Suprapubic skin (tissue), 4 donors: ENCODE results near the gene SOX14. TPM values are rescaled to one million over a fixed set of nuclear protein-coding genes. Genes with fewer than 3 reads are reported as not detected.

ENCODE experiments used
- DNase-seq, 2 donors: peaks; one replicate each; pipeline ENCODE4 v3.0.0-alpha.2; 2019; ENCODE audit warnings: low spot score in 2 of 2
- H3K27ac ChIP-seq: fragments of 200-600 bp; sonication (generic); one replicate; pipeline ENCODE4 v1.5.1; 2019
- H3K27me3 ChIP-seq: fragments of 200-600 bp; sonication (generic); one replicate; pipeline ENCODE4 v1.5.1; 2019
- H3K36me3 ChIP-seq: fragments of 200-600 bp; sonication (generic); one replicate; pipeline ENCODE4 v1.5.1; 2019
- H3K4me1 ChIP-seq: fragments of 200-600 bp; sonication (generic); one replicate; pipeline ENCODE4 v1.5.1; 2019
- H3K4me3 ChIP-seq: fragments of 200-600 bp; sonication (generic); one replicate; pipeline ENCODE4 v1.5.1; 2019; ENCODE audit warnings: mild to moderate bottlenecking
- H3K9me3 ChIP-seq: fragments of 200-600 bp; sonication (generic); one replicate; pipeline ENCODE4 v1.5.1; 2019
- CTCF ChIP-seq, 2 donors: fragments of 200-600 bp in 1 of 2; fragments of 450-650 bp in 1 of 2; sonication (generic) in 1 of 2; IDR thresholded peaks; one replicate each; pipeline ENCODE4 v1.5.1; 2016 to 2019; ENCODE audit warnings: antibody characterized with exemption in 2 of 2, mild to moderate bottlenecking in 1 of 2, moderate library complexity in 1 of 2
- EP300 ChIP-seq: sonication (generic); formaldehyde crosslinking; IDR thresholded peaks from one replicate; pipeline ENCODE4 v1.6.1; 2017; ENCODE audit warnings: antibody characterized with exemption
- POLR2A ChIP-seq, 2 donors: fragments of 450-650 bp; IDR thresholded peaks; one replicate each; pipeline ENCODE4 v1.6.1; 2017; ENCODE audit warnings: antibody characterized with exemption in 2 of 2, mild to moderate bottlenecking in 2 of 2, moderate library complexity in 2 of 2
- POLR2AphosphoS5 ChIP-seq, 3 donors: sonication (generic); formaldehyde crosslinking; IDR thresholded peaks; one replicate each; pipeline ENCODE4 v1.6.1; 2017; ENCODE audit warnings: antibody characterized with exemption in 3 of 3
- WGBS: methylation state at CpG from one replicate; pipeline ENCODE4 v1.1.5; 2018; 5-methylcytosine and 5-hydroxymethylcytosine counted together
- total RNA-seq, 4 donors: library from RNA; depleted of rRNA; stranded (reverse); fragments of >200 nt; gene quantifications; one replicate each; pipeline ENCODE4 v1.1.0, GENCODE V29; 2016

The SOX14 gene
- total RNA-seq, 4 donors from 2014 or later, result not detected

DNA sequence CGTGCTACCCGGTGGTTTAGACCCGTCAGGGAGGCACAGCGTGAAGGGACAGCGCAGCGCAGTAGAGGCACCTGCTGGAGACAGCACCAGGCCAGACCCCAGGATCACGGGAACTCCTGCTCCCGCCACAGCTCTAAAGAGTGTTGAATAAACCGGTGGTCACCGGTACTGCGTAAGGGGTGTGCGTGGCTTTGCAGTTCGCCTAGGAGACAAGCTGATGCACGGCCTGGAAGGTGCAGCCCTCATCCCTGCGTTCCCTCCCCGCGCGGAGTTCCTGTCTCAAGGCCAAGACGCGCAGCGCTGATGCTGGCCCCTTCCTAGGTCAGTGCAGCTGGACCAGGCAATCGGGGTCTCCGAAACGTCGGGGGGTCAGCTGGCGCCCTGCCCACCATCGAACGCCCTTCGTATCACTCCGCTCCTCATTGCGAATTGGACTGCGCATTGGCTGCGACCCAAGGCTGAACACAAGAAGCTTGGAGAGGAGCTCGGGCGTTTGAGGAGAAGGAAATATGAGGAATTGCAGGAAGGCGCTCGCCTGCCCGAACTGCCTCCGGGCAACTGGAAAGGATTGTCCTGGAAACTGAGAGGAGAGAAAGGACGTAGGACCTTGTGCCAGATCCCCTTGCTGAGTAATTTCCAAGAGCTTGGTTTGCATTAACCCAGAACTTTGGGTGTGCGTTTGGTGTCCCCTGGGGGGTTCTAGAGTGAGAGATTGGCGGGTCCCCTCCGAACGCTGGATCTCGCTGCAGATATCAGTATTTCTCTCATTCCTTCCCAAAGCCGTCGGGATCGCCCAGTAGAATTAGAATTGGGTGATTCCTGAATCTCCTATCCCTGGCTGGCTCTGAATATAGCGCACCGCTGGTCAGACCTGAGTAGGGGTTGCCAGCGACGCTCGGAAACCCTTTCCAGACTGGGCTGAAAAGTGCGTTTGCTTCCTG is 2.3 kb upstream of the SOX14 start:
- no peak for DNase-seq
- Histone ChIP-seq H3K36me3 (no peaks in the 10 kb centered on the region), H3K27ac (no peak overlapping the region), H3K4me1 (peaks cover 35% of the 10 kb centered on the region), H3K4me3 (no peak overlapping the region), H3K27me3 (peaks cover 89% of the 10 kb centered on the region), H3K9me3 (no peaks in the 10 kb centered on the region)
- TF ChIP-seq POLR2AphosphoS5 (IDR thresholded peaks at IDR 0.05), result no peak
- 4% methylated on average over 29 of the region's 54 CpGs for WGBS

GRCh38 chr3:137762674-137763593 is 1.2 kb upstream of the SOX14 start:
- H3K36me3 ChIP-seq, result no peaks in the 10 kb centered on the region
- H3K4me1 ChIP-seq, result peaks cover 46% of the 10 kb centered on the region
- peaks cover 98% of the 10 kb centered on the region for H3K27me3 ChIP-seq
- 5% methylated on average over 33 of the region's 34 CpGs for WGBS
- H3K4me3 ChIP-seq, result peak overlapping the region; percentile 37
- H3K27ac ChIP-seq, result no peak overlapping the region
- TF ChIP-seq POLR2A (IDR thresholded peaks at IDR 0.05), result no peak
- no peak for DNase-seq
- no peaks in the 10 kb centered on the region for H3K9me3 ChIP-seq

DNA sequence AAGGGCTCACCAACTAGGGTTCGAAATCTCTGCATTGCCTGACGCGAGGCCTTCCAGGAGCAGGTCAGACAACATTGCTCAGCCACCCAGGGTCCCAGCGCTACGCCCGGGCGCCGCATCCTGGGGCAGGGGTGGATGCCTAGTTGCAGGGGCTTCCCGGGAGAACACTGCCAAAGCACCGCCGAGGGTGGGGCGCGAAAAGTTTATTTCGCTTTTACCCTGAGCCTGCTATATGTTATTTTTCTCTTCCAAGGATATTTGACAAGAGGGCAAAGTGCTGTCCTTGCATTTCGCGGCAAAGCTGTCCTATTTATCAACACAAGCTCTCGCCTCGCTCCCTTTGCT is 549 bp upstream of the SOX14 start:
- H3K9me3 ChIP-seq, result no peaks in the 10 kb centered on the region
- WGBS, result under 1% methylated on average over 13 of the region's 18 CpGs
- no peak for DNase-seq
- H3K27me3 ChIP-seq, result peaks cover 98% of the 10 kb centered on the region
- H3K36me3 ChIP-seq, result no peaks in the 10 kb centered on the region
- TF ChIP-seq CTCF (IDR thresholded peaks at IDR 0.05), result no peak
- no peak for TF ChIP-seq POLR2AphosphoS5 (IDR thresholded peaks at IDR 0.05)
- TF ChIP-seq POLR2A (IDR thresholded peaks at IDR 0.05), result no peak
- TF ChIP-seq EP300, result no peak
- peaks cover 52% of the 10 kb centered on the region for H3K4me1 ChIP-seq
- H3K4me3 ChIP-seq, result peak overlapping the region; percentile 37
- no peak overlapping the region for H3K27ac ChIP-seq

DNA sequence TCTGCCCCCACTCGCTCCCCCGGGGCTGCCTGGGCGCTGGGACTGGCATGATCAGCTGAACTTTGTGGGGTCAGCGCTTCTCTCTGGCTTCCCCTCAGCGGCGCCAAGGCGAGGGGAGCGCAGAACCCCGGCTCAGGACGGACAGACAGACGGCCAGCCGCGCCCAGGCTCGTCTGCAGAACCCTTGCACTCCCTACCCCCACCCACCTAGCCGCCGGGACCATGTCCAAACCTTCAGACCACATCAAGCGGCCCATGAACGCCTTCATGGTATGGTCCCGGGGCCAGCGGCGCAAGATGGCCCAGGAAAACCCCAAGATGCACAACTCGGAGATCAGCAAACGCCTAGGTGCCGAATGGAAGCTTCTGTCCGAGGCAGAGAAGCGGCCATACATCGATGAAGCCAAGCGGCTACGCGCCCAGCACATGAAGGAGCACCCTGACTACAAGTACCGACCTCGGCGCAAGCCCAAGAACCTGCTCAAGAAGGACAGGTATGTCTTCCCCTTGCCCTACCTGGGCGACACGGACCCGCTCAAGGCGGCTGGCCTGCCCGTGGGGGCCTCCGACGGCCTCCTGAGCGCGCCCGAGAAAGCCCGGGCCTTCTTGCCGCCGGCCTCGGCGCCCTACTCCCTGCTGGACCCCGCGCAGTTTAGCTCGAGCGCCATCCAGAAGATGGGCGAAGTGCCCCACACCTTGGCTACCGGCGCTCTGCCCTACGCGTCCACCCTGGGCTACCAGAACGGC is 621 bp downstream of the SOX14 start:
- Histone ChIP-seq H3K9me3 (no peaks in the 10 kb centered on the region), H3K27ac (no peak overlapping the region), H3K4me3 (peak overlapping the region; percentile 37), H3K4me1 (peaks cover 63% of the 10 kb centered on the region), H3K36me3 (no peaks in the 10 kb centered on the region), H3K27me3 (peaks cover 100% of the 10 kb centered on the region)
- no peak for DNase-seq
- TF ChIP-seq POLR2A (IDR thresholded peaks at IDR 0.05), result no peak
- TF ChIP-seq EP300, result no peak
- TF ChIP-seq POLR2AphosphoS5 (IDR thresholded peaks at IDR 0.05), result no peak
- TF ChIP-seq CTCF (IDR thresholded peaks at IDR 0.05), result no peak
- 3% methylated on average over 13 of the region's 58 CpGs for WGBS

GRCh38 chr3:137765310-137766033 is 1.4 kb downstream of the SOX14 start:
- 4% methylated on average over 22 of the region's 27 CpGs for WGBS
- no peak for TF ChIP-seq POLR2AphosphoS5 (IDR thresholded peaks at IDR 0.05)
- TF ChIP-seq CTCF (IDR thresholded peaks at IDR 0.05), result no peak
- TF ChIP-seq POLR2A (IDR thresholded peaks at IDR 0.05), result no peak
- TF ChIP-seq EP300, result no peak
- Histone ChIP-seq H3K9me3 (no peaks in the 10 kb centered on the region), H3K27ac (no peak overlapping the region), H3K4me1 (peaks cover 70% of the 10 kb centered on the region), H3K36me3 (no peaks in the 10 kb centered on the region), H3K4me3 (no peak overlapping the region), H3K27me3 (peaks cover 100% of the 10 kb centered on the region)
- no peak for DNase-seq
